Measurements from ENCODE around the gene SDHAF2. TPM values are rescaled to one million over a fixed set of nuclear protein-coding genes. Genes with fewer than 3 reads are reported as not detected.

SDHAF2 gene
- total RNA-seq, 1 experiment from 2014 or later = 90.4 TPM

DNA sequence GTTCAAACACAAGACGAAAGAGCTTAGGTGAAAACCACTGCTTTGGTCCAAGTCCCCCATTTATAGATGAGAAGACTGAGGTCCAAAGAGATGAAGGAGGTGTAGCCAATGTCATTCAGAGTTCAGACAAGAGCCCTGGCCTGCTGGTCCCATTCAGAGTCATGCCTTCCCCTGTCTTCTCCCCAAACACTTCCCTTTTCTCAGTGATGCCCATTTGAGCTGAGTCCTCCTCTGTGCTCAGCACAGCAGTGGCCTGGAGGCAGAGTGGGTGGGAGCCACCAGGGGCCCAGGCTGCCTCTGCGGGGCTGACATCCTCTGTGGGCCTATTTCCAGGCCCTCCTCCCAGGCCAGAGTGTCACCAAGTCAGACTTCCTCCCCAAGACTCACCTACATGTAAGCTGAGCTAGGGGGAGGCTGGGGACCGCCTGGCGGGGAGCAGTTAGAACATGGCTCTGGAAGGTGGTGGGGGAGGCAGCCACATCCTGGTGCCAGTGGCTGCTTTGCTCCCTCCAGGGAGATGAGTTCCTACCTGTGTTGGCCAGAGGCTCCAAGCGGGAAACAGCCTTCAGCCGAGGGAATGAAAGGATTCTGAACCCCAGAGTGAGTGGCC is 56.2 kb downstream of the SDHAF2 start:
- DNase-seq (no peak), ATAC-seq (no peak)
- Histone ChIP-seq H3K36me3 (ENCODE audit: low read depth, low read length) (no peaks in the 10 kb centered on the region), H3K4me3 (ENCODE audit: low read length) (no peak overlapping the region), H3K9me2 (replicated peaks; ENCODE audit: low read length) (no peaks in the 10 kb centered on the region), H3K9ac (ENCODE audit: low read length) (no peak overlapping the region), H3K4me1 (ENCODE audit: insufficient read depth, low read length) (peaks cover 50% of the 10 kb centered on the region), H4K20me1 (ENCODE audit: low read length) (no peaks in the 10 kb centered on the region), H3K27me3 (ENCODE audit: low read length) (no peaks in the 10 kb centered on the region), H3F3A (ENCODE audit: low read length, unreplicated experiment) (no peaks in the 10 kb centered on the region), H3K27ac (ENCODE audit: low read length) (0 out of 2 replicates have a peak overlapping the region, but pooled peaks have one; percentile 1), H3K79me2 (ENCODE audit: low read length) (no peaks in the 10 kb centered on the region), H2AFZ (ENCODE audit: low read length) (no peak overlapping the region), H3K4me2 (ENCODE audit: low read length) (no peak overlapping the region; the same call in 1 of the 2 replicates), H3K9me3 (ENCODE audit: low read length) (no peaks in the 10 kb centered on the region)
- BruUV-seq (replicated peaks) = no TSS peak
- TF ChIP-seq EZH2phosphoT487 (IDR thresholded peaks at IDR 0.05; ENCODE audit: borderline replicate concordance, low read length) (no peak), EZH2 (IDR thresholded peaks at IDR 0.05; ENCODE audit: low read length, unreplicated experiment) (no peak)
- TF ChIP-seq, protein P1, sequence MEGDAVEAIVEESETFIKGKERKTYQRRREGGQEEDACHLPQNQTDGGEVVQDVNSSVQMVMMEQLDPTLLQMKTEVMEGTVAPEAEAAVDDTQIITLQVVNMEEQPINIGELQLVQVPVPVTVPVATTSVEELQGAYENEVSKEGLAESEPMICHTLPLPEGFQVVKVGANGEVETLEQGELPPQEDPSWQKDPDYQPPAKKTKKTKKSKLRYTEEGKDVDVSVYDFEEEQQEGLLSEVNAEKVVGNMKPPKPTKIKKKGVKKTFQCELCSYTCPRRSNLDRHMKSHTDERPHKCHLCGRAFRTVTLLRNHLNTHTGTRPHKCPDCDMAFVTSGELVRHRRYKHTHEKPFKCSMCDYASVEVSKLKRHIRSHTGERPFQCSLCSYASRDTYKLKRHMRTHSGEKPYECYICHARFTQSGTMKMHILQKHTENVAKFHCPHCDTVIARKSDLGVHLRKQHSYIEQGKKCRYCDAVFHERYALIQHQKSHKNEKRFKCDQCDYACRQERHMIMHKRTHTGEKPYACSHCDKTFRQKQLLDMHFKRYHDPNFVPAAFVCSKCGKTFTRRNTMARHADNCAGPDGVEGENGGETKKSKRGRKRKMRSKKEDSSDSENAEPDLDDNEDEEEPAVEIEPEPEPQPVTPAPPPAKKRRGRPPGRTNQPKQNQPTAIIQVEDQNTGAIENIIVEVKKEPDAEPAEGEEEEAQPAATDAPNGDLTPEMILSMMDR (conservative IDR thresholded peaks at IDR 0.05; ENCODE audit: low read depth, low read length) = no peak
- POLR2A ChIA-PET (ENCODE audit: unreplicated experiment) = no interaction called here
- intact Hi-C loops (cut with micrococcal nuclease) = no loop called here
- CTCF ChIA-PET = no interaction called here

GRCh38 chr11:61486779-61487178 is 56.9 kb downstream of the SDHAF2 start:
- no peak overlapping the region for H3K4me3 ChIP-seq (ENCODE audit: low read length)
- no peaks in the 10 kb centered on the region for H3K36me3 ChIP-seq (ENCODE audit: low read depth, low read length)
- ChIA-PET POLR2A (ENCODE audit: unreplicated experiment) (no interaction called here), CTCF (no interaction called here)
- H3K79me2 ChIP-seq (ENCODE audit: low read length) = no peaks in the 10 kb centered on the region
- no peaks in the 10 kb centered on the region for H3K9me2 ChIP-seq (replicated peaks; ENCODE audit: low read length)
- peak overlapping the region; percentile 50 for H3K27ac ChIP-seq (ENCODE audit: low read length)
- peak overlapping the region; percentile 35 for H3K4me2 ChIP-seq (ENCODE audit: low read length)
- no TSS peak for BruUV-seq (replicated peaks)
- peak; percentile 84 for DNase-seq
- no peak overlapping the region for H3K9ac ChIP-seq (ENCODE audit: low read length)
- peaks cover 43% of the 10 kb centered on the region for H3K4me1 ChIP-seq (ENCODE audit: insufficient read depth, low read length)
- intact Hi-C loops (cut with micrococcal nuclease) = no loop called here
- ATAC-seq = peak; percentile 62
- H4K20me1 ChIP-seq (ENCODE audit: low read length) = no peaks in the 10 kb centered on the region
- H3K9me3 ChIP-seq (ENCODE audit: low read length) = no peaks in the 10 kb centered on the region
- H3K27me3 ChIP-seq (ENCODE audit: low read length) = no peaks in the 10 kb centered on the region
- no peaks in the 10 kb centered on the region for H3F3A ChIP-seq (ENCODE audit: low read length, unreplicated experiment)
- TF ChIP-seq EZH2 (IDR thresholded peaks at IDR 0.05; ENCODE audit: low read length, unreplicated experiment) = no peak
- TF ChIP-seq, protein P1 (conservative IDR thresholded peaks at IDR 0.05; ENCODE audit: low read depth, low read length) = no peak
- no peak for TF ChIP-seq EZH2phosphoT487 (IDR thresholded peaks at IDR 0.05; ENCODE audit: borderline replicate concordance, low read length)
- H2AFZ ChIP-seq (ENCODE audit: low read length) = no peak overlapping the region

DNA sequence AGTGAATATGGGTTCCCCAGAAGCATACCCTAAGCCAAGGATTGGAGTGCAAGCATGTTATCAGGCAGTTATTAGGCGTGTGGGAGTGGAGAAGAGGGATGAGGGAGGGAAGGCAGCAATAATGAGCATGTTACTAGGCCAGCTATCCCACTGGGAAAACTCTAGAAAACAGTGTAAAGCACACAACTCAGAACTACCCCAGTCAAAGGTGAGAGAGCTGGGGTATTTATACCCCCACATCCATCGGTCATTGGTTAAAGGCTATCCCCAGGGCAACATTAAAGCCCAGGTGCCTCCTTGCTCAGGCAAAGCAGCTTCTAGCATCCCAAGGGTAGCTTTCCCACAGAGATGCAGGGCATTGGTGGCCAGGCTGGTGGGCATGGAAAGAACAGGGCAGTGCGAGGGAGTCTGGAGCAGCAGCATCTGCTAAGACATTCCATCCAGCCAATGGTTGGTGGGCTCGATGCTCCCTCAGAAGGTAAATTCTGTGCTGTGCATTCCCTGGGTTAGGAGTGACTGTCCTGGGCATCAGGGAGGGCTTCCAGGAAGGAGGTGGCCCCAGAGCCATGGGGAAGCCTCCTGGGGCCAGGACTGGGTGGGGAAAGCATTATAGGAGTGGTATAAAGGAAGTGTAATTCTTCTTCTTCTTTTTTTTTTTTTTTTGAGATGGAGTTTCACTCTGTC is 57.6 kb downstream of the SDHAF2 start:
- H3K9ac ChIP-seq (ENCODE audit: low read length) = no peak overlapping the region
- no peaks in the 10 kb centered on the region for H3K27me3 ChIP-seq (ENCODE audit: low read length)
- no peaks in the 10 kb centered on the region for H3K79me2 ChIP-seq (ENCODE audit: low read length)
- no peaks in the 10 kb centered on the region for H3F3A ChIP-seq (ENCODE audit: low read length, unreplicated experiment)
- no peaks in the 10 kb centered on the region for H3K9me3 ChIP-seq (ENCODE audit: low read length)
- H3K27ac ChIP-seq (ENCODE audit: low read length) = peak overlapping the region; percentile 77
- H3K36me3 ChIP-seq (ENCODE audit: low read depth, low read length) = no peaks in the 10 kb centered on the region
- intact Hi-C loops (cut with micrococcal nuclease) = no loop called here
- H3K4me2 ChIP-seq (ENCODE audit: low read length) = peak overlapping the region; percentile 35
- ChIA-PET CTCF (no interaction called here), POLR2A (ENCODE audit: unreplicated experiment) (no interaction called here)
- H3K9me2 ChIP-seq (replicated peaks; ENCODE audit: low read length) = no peaks in the 10 kb centered on the region
- no TSS peak for BruUV-seq (replicated peaks)
- no peak for TF ChIP-seq EZH2 (IDR thresholded peaks at IDR 0.05; ENCODE audit: low read length, unreplicated experiment)
- TF ChIP-seq, protein P1 (conservative IDR thresholded peaks at IDR 0.05; ENCODE audit: low read depth, low read length) = no peak
- TF ChIP-seq EZH2phosphoT487 (IDR thresholded peaks at IDR 0.05; ENCODE audit: borderline replicate concordance, low read length) = no peak
- ATAC-seq (no peak), DNase-seq (no peak)
- no peaks in the 10 kb centered on the region for H4K20me1 ChIP-seq (ENCODE audit: low read length)
- H3K4me1 ChIP-seq (ENCODE audit: insufficient read depth, low read length) = peaks cover 43% of the 10 kb centered on the region
- no peak overlapping the region for H2AFZ ChIP-seq (ENCODE audit: low read length)
- H3K4me3 ChIP-seq (ENCODE audit: low read length) = no peak overlapping the region

All from PC-3 (cell line).